Activated CD8-positive, alpha-beta T cell treated with anti-CD3 and anti-CD28 coated beads for 36 hours (primary cell): ENCODE measurements around the gene KISS1. TPM values are rescaled to one million over a fixed set of nuclear protein-coding genes. Genes with fewer than 3 reads are reported as not detected.

Experiments used
- ATAC-seq: fragments of 200-7000 bp; cut with Tn5 transposase; one replicate; pipeline ENCODE4 v1.10.0; 2021; ENCODE audit warnings: mild to moderate bottlenecking, moderate library complexity
- CTCF ChIA-PET: fragments of 350-600 bp; sonication (Branson Sonifier 250); formaldehyde crosslinking; loops from one replicate; lab custom pipeline; 2021; ENCODE audit warnings: antibody characterized with exemption; lab: Charles Lee
- POLR2A ChIA-PET: fragments of 350-600 bp; sonication (Branson Sonifier 250); formaldehyde crosslinking; loops from one replicate; lab custom pipeline; 2021; ENCODE audit warnings: antibody characterized with exemption; lab: Charles Lee
- DNase-seq: peaks from one replicate; pipeline ENCODE4 v3.0.0-alpha.2; 2020
- H3K27ac Mint-ChIP-seq: one replicate; pipeline ENCODE4 v1.8.0; 2021; ENCODE audit warnings: mild to moderate bottlenecking, mixed read lengths
- H3K27me3 Mint-ChIP-seq: one replicate; pipeline ENCODE4 v1.8.0; 2021; ENCODE audit warnings: mixed read lengths
- H3K36me3 Mint-ChIP-seq: one replicate; pipeline ENCODE4 v1.8.0; 2021; ENCODE audit warnings: low read depth, mixed read lengths
- H3K4me1 Mint-ChIP-seq: one replicate; pipeline ENCODE4 v1.8.0; 2021; ENCODE audit warnings: low read depth, mixed read lengths
- H3K4me3 Mint-ChIP-seq: one replicate; pipeline ENCODE4 v1.8.0; 2021; ENCODE audit warnings: mild to moderate bottlenecking, moderate library complexity, mixed read lengths
- H3K9me3 Mint-ChIP-seq: one replicate; pipeline ENCODE4 v1.8.0; 2021; ENCODE audit warnings: mixed read lengths
- CTCF ChIP-seq: fragments of 200-600 bp; IDR thresholded peaks from one replicate; pipeline ENCODE4 v1.8.0; 2022; ENCODE audit warnings: antibody characterized with exemption, mild to moderate bottlenecking
- intact Hi-C: fragments of 100-400 bp; cut with micrococcal nuclease; formaldehyde crosslinking; loops from one replicate; pipeline ENCODE4 v1.10.0; 2022
- total RNA-seq, 2 experiments: library from RNA; stranded (reverse); gene quantifications; one replicate each; pipeline ENCODE4 v1.2.3, GENCODE V29; 2021

Gene KISS1
- total RNA-seq, 2 experiments from 2014 or later = not detected

DNA sequence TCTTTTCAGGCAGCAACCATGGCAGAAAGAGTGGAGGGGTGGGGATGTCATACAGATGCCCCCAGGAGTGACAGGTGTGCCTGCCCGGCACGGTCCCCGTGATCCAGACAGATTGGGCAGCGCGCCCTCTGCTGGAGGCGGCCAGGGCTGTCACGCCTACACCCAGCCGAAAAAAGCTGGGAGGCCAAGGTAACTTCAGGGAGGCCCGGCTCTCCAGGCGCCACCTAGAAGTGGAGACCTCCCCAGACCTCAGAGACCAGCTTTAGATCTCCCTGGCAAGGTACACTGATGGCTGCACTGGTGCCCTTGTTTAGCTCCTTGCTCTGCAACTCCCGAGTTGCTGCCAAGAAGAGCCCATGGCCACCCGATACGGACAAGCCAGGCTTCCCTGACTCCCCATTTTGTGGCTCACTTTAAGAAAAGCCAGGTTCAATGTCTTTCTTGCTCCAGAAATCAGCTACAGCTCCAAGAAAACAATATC lies 10.9 kb upstream of the KISS1 start:
- DNase-seq = peak; percentile 86
- H3K4me1 Mint-ChIP-seq = peaks cover 5% of the 10 kb centered on the region
- no peak overlapping the region for H3K4me3 Mint-ChIP-seq
- intact Hi-C loops = loop anchor here (2.0 kb wide), 1 partner anchor 44 kb away; no protein-coding TSS in a partner anchor
- peak; percentile 96 for TF ChIP-seq CTCF
- ATAC-seq = peak; percentile 98
- peaks cover 22% of the 10 kb centered on the region for H3K27me3 Mint-ChIP-seq
- no peak overlapping the region for H3K27ac Mint-ChIP-seq
- POLR2A ChIA-PET = no interaction called here
- H3K36me3 Mint-ChIP-seq = no peaks in the 10 kb centered on the region
- CTCF ChIA-PET = interaction anchor here (0.6 to 3.9 kb wide), 49 partner anchors 8 to 347 kb away, joined by 3 to 60 read pairs (median 5); partner anchors contain the start of genes GOLT1A, KISS1, PLEKHA6 and REN
- no peaks in the 10 kb centered on the region for H3K9me3 Mint-ChIP-seq

DNA sequence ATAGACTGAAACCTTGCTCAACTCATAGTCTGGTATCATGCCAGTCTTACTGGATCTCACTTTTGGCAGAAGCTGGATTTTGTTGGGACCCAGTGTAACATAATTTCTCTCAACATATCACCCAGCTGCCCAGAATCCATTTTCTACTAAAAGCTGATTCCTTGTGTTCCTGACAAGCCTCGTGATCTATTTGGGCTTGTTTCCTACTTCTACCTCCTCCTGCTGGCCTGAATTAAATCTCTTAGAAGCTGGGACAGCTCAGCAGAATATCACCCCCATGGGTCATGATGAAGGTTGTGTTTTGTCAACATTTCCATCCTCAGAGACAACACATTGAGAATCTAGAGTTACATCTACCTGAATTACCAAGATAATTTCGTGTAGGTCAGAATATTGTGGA lies 9.8 kb upstream of the KISS1 start:
- Mint-ChIP-seq H3K9me3 (no peaks in the 10 kb centered on the region), H3K4me1 (peaks cover 5% of the 10 kb centered on the region), H3K36me3 (no peaks in the 10 kb centered on the region), H3K4me3 (no peak overlapping the region), H3K27me3 (peaks cover 22% of the 10 kb centered on the region), H3K27ac (no peak overlapping the region)
- ChIA-PET CTCF (interaction anchor here (1.0 to 3.9 kb wide), 25 partner anchors 9 to 285 kb away, joined by 3 to 60 read pairs (median 9); partner anchors contain the start of genes GOLT1A, KISS1 and REN), POLR2A (no interaction called here)
- DNase-seq (no peak), ATAC-seq (no peak)
- TF ChIP-seq CTCF = no peak
- intact Hi-C loops = loop anchor here (2.0 kb wide), 1 partner anchor 43 kb away; no protein-coding TSS in a partner anchor

DNA sequence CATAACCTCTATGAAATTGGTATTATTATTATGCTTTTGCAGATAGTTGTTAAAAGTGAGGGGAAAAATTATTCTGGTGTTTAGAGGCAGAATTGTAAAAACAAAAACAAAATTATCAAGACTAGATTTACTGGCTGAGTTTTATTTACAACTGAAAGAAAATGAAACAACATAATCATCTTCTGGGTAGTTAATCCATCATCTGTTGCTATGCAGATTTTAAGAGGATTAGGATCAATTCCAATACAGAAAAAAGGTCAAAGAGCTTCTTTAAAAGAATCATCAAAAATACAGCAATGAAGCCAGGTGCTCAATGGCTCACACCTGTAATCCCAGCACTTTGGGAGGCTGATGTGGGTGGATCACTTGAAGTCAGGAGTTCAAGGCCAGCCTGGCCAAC lies 9.2 kb upstream of the KISS1 start:
- Mint-ChIP-seq H3K36me3 (no peaks in the 10 kb centered on the region), H3K27ac (no peak overlapping the region)
- no peak for DNase-seq

DNA sequence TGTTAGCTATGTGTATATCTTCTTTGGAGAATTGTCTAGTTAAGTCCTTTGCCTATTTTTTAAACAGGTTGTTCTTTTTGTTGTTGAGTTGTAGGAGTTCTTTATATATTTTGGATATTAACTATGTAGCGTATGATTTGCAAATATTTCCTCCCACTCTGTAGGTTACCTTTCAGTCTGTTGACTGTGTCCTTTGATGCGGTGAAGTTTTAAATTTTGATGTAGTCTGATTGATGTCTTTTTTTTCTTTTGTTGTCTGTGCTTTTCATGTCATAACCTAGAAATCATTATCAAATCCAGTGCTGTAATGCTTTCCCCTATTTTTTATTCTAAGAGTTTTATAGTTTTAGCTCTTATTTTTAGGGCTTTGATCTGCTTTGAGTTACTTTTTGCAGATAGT lies 8.7 kb upstream of the KISS1 start:
- no peak overlapping the region for H3K4me3 Mint-ChIP-seq
- H3K4me1 Mint-ChIP-seq = peaks cover 5% of the 10 kb centered on the region
- no peaks in the 10 kb centered on the region for H3K9me3 Mint-ChIP-seq
- no peak for DNase-seq
- peaks cover 22% of the 10 kb centered on the region for H3K27me3 Mint-ChIP-seq
- ChIA-PET CTCF (interaction anchor here (1.0 to 3.9 kb wide), 10 partner anchors 10 to 194 kb away, joined by 3 to 60 read pairs (median 12); partner anchors contain the start of genes GOLT1A and REN), POLR2A (no interaction called here)
- no peaks in the 10 kb centered on the region for H3K36me3 Mint-ChIP-seq
- H3K27ac Mint-ChIP-seq = no peak overlapping the region
- TF ChIP-seq CTCF = no peak
- intact Hi-C loops = no loop called here
- no peak for ATAC-seq

More for the DNA sequence above, 9.2 kb upstream of the KISS1 start:
- ChIA-PET POLR2A (no interaction called here), CTCF (interaction anchor here (1.0 to 3.9 kb wide), 16 partner anchors 8 to 193 kb away, joined by 3 to 60 read pairs (median 14); partner anchors contain the start of genes GOLT1A, KISS1 and REN)
- Mint-ChIP-seq H3K27me3 (peaks cover 22% of the 10 kb centered on the region), H3K4me3 (no peak overlapping the region), H3K4me1 (peaks cover 5% of the 10 kb centered on the region), H3K9me3 (no peaks in the 10 kb centered on the region)
- intact Hi-C loops = no loop called here
- no peak for TF ChIP-seq CTCF
- ATAC-seq = no peak

GRCh38 chr1:204203206-204203767 lies 7.0 kb upstream of the KISS1 start:
- H3K4me3 Mint-ChIP-seq = no peak overlapping the region
- TF ChIP-seq CTCF = no peak
- DNase-seq (no peak), ATAC-seq (no peak)
- ChIA-PET POLR2A (no interaction called here), CTCF (interaction anchor here (1.4 to 1.9 kb wide), 2 partner anchors 12 to 160 kb away, joined by 3 to 5 read pairs; no protein-coding TSS in a partner anchor)
- no peaks in the 10 kb centered on the region for H3K36me3 Mint-ChIP-seq
- intact Hi-C loops = no loop called here
- H3K9me3 Mint-ChIP-seq = no peaks in the 10 kb centered on the region
- H3K27me3 Mint-ChIP-seq = peaks cover 22% of the 10 kb centered on the region
- H3K4me1 Mint-ChIP-seq = peaks cover 8% of the 10 kb centered on the region
- H3K27ac Mint-ChIP-seq = no peak overlapping the region
